Endothelial cell of umbilical vein (primary cell): Measurements from ENCODE around the gene ANAPC16. TPM values are rescaled to one million over a fixed set of nuclear protein-coding genes. Genes with fewer than 3 reads are reported as not detected.

Experiments
- BruUV-seq: library from RNA; stranded (reverse); fragments of 400-500 nt; replicated peaks from 2 replicates; lab custom pipeline; 2021; lab: Mats Ljungman, UMichigan
- CTCF ChIA-PET: fragments of 300-600, 350-600 bp; sonication (Branson Sonifier 250); formaldehyde crosslinking; loops from one replicate; lab custom pipeline; 2021; ENCODE audit warnings: antibody characterized with exemption, inconsistent platforms; lab: Charles Lee
- POLR2A ChIA-PET: fragments of 300-600, 350-600 bp; sonication (Branson Sonifier 250); formaldehyde crosslinking; loops from one replicate; lab custom pipeline; 2021; ENCODE audit warnings: antibody characterized with exemption, inconsistent platforms; lab: Charles Lee
- DNase-seq: peaks from one replicate; pipeline ENCODE4 v3.0.0-alpha.2; 2011; ENCODE audit warnings: low read depth, low spot score
- FAIRE-seq: peaks from 2 replicates; lab custom pipeline; 2011; peaks lifted over from hg19 to GRCh38; lab: Jason Lieb, UNC
- H2AFZ ChIP-seq: 2 replicates; pipeline ENCODE4 v1.6.0; 2012; ENCODE audit warnings: low read depth, low read length, control low read depth, inconsistent platforms
- H3K27ac ChIP-seq: 2 replicates; pipeline ENCODE4 v1.5.1; 2011; ENCODE audit warnings: low read depth, mild to moderate bottlenecking, control low read depth, low read length, moderate library complexity; ENCODE audit not compliant: insufficient read depth
- H3K27me3 ChIP-seq, 2 experiments: 2 replicates each; pipeline versions ENCODE4 v1.6.0 to v1.6.1; 2011; ENCODE audit warnings: low read length in 2 of 2, mixed read lengths in 1 of 2; ENCODE audit not compliant: control insufficient read depth in 2 of 2, insufficient read depth in 2 of 2
- H3K36me3 ChIP-seq, 2 experiments: 2 replicates in 1 of 2; 3 replicates in 1 of 2; pipeline ENCODE4 v1.5.1; 2011; ENCODE audit warnings: low read length in 2 of 2, mild to moderate bottlenecking in 1 of 2, moderate library complexity in 1 of 2; ENCODE audit not compliant: control insufficient read depth in 2 of 2, insufficient read depth in 2 of 2; ENCODE audit errors: extremely low read depth in 1 of 2
- H3K4me1 ChIP-seq: 3 replicates; pipeline ENCODE4 v1.5.1; 2011; ENCODE audit warnings: mild to moderate bottlenecking, low read length; ENCODE audit not compliant: control insufficient read depth, insufficient read depth; ENCODE audit errors: extremely low read depth
- H3K4me2 ChIP-seq: 2 replicates; pipeline ENCODE4 v1.6.1; 2011; ENCODE audit warnings: low read length, control low read depth, mixed read lengths; ENCODE audit not compliant: insufficient read depth
- H3K4me3 ChIP-seq, 3 experiments: fragments of 200-600 bp in 1 of 3; sonication (generic), shearing (Covaris generic) in 1 of 3; replicated peaks in 1 of 3; 2 replicates each; pipeline ENCODE4 v1.5.1; 2011 to 2016; ENCODE audit warnings: control low read depth in 3 of 3, low read length in 3 of 3, mild to moderate bottlenecking in 2 of 3, inconsistent platforms in 1 of 3, low read depth in 1 of 3, moderate library complexity in 1 of 3; ENCODE audit not compliant: insufficient read depth in 1 of 3
- H3K79me2 ChIP-seq: 2 replicates; pipeline ENCODE4 v1.6.0; 2012; ENCODE audit warnings: low read length, inconsistent platforms; ENCODE audit not compliant: control insufficient read depth, insufficient read depth
- H3K9ac ChIP-seq: replicated peaks from 2 replicates; pipeline ENCODE3; 2011; ENCODE audit warnings: low read length, control low read depth; ENCODE audit not compliant: insufficient read depth; ENCODE audit errors: extremely low read depth
- H3K9me1 ChIP-seq: replicated peaks from 3 replicates; pipeline ENCODE4 v1.6.0; 2011; ENCODE audit warnings: mild to moderate bottlenecking, low read length; ENCODE audit not compliant: control insufficient read depth, insufficient read depth; ENCODE audit errors: extremely low read depth
- H3K9me3 ChIP-seq: replicated peaks from 2 replicates; pipeline ENCODE4 v1.5.1; 2012; ENCODE audit warnings: low read length, inconsistent platforms; ENCODE audit not compliant: control insufficient read depth, insufficient read depth
- H4K20me1 ChIP-seq: replicated peaks from 2 replicates; pipeline ENCODE3; 2011; ENCODE audit warnings: mild to moderate bottlenecking, low read length; ENCODE audit not compliant: control insufficient read depth, insufficient read depth; ENCODE audit errors: extremely low read depth
- FOS ChIP-seq: IDR thresholded peaks from 2 replicates; pipeline ENCODE4 v1.6.1; 2011; ENCODE audit warnings: mild to moderate bottlenecking, low read length, moderate library complexity, borderline replicate concordance; ENCODE audit not compliant: insufficient read depth
- MAX ChIP-seq: IDR thresholded peaks from 2 replicates; pipeline ENCODE4 v1.6.1; 2011; ENCODE audit not compliant: insufficient read depth, insufficient read length
- MYC ChIP-seq: IDR thresholded peaks from one replicate; pipeline ENCODE4 v1.6.1; 2011; ENCODE audit warnings: mild to moderate bottlenecking, low read depth, low read length
- POLR2A ChIP-seq: IDR thresholded peaks from 2 replicates; pipeline ENCODE4 v1.6.1; 2012; ENCODE audit warnings: low read depth, mild to moderate bottlenecking, control low read depth, low read length
- POLR2AphosphoS5 ChIP-seq: IDR thresholded peaks from 2 replicates; pipeline ENCODE4 v1.6.1; 2012; ENCODE audit warnings: low read depth, mild to moderate bottlenecking, control low read depth, low read length, moderate library complexity; ENCODE audit not compliant: insufficient read depth
- dilution Hi-C: fragments of 300-500 bp; cut with MboI; formaldehyde crosslinking; loops from one replicate; pipeline ENCODE4 v1.15.0; 2019; ENCODE audit warnings: low sequenced_read_pairs; ENCODE audit not compliant: extremely low pct_ligation_motif_present
- intact Hi-C: fragments of 100-400 bp; cut with micrococcal nuclease; formaldehyde crosslinking; loops from one replicate; pipeline ENCODE4 v1.10.0; 2022
- polyA plus RNA-seq, 4 experiments: library from polyadenylated mRNA; depleted of rRNA in 3 of 4; stranded (reverse) in 3 of 4; unstranded in 1 of 4; fragments of >200 nt; gene quantifications; 2 replicates each; pipeline versions ENCODE4 v1.2.1 to v1.2.3, GENCODE V29; 2011 to 2012; ENCODE audit warnings: missing spikeins in 1 of 4
- total RNA-seq: library from RNA; stranded (reverse); gene quantifications from 2 replicates; pipeline ENCODE4 v1.2.3, GENCODE V29; 2021

ANAPC16 gene
- total and polyA plus RNA-seq, 2 donors (not counting 3 experiments of a cell fraction or from before 2014, with no cell fraction given), result 38.1 to 44.4 TPM

DNA sequence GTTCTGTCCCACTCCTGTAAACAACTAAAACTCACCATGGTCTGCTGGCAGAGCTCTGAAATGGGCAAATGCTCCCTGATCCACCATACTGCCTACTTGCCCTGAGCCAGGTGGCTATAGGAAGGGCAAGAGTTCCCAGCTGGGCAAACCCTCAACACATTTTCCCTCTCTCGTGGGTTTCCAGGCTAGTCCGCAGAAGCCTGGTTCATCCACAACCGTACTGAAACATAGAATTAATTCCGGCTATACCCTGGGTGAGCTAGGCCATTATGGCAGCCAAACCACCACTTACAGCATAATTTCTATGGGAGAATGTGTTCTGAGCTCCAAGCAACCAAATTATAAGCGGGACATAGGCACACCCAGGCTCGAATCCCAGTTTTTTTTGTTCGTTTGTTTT is 37.8 kb downstream of the ANAPC16 start:
- FAIRE-seq (no peak), DNase-seq (no peak)
- Histone ChIP-seq H2AFZ (no peak overlapping the region), H3K36me3 (no peaks in the 10 kb centered on the region), H4K20me1 (no peaks in the 10 kb centered on the region), H3K27me3 (no peaks in the 10 kb centered on the region), H3K4me2 (no peak overlapping the region), H3K9me1 (no peaks in the 10 kb centered on the region), H3K27ac (no peak overlapping the region), H3K9ac (no peak overlapping the region), H3K9me3 (no peaks in the 10 kb centered on the region), H3K4me3 (no peak overlapping the region), H3K4me1 (peaks cover 20% of the 10 kb centered on the region), H3K79me2 (no peaks in the 10 kb centered on the region)
- no TSS peak for BruUV-seq
- POLR2A ChIA-PET, result interaction anchor here (0.5 to 1.3 kb wide), 2 partner anchors 20 to 34 kb away, joined by 3 to 6 read pairs; partner anchors contain the start of gene DDIT4
- dilution Hi-C loops (no loop called here), intact Hi-C loops (no loop called here)
- no peak for TF ChIP-seq MAX
- TF ChIP-seq POLR2A, result no peak
- CTCF ChIA-PET, result interaction anchor here (1.2 to 2.7 kb wide), 4 partner anchors 11 to 78 kb away, joined by 3 to 13 read pairs (median 5); no protein-coding TSS in a partner anchor

- dilution Hi-C loops (no loop called here), intact Hi-C loops (no loop called here)
- Histone ChIP-seq H3K4me3 (no peak overlapping the region), H3K9me3 (no peaks in the 10 kb centered on the region), H3K4me1 (peaks cover 13% of the 10 kb centered on the region), H3K36me3 (no peaks in the 10 kb centered on the region), H2AFZ (peak overlapping the region; percentile 97), H3K79me2 (no peaks in the 10 kb centered on the region), H3K9ac (peak overlapping the region; percentile 32), H3K27me3 (no peaks in the 10 kb centered on the region), H3K4me2 (peak overlapping the region; percentile 43), H4K20me1 (no peaks in the 10 kb centered on the region), H3K27ac (peak overlapping the region; percentile 42), H3K9me1 (no peaks in the 10 kb centered on the region)
- CTCF ChIA-PET, result interaction anchor here (0.8 to 2.7 kb wide), 12 partner anchors 9 to 277 kb away, joined by 3 to 13 read pairs (median 4); partner anchors contain the start of gene DDIT4
- TF ChIP-seq POLR2AphosphoS5 (peak; percentile 46), POLR2A (peak; percentile 51), MYC (no peak), MAX (no peak), FOS (no peak)
- FAIRE-seq (peak; percentile 86), DNase-seq (peak; percentile 52)
- POLR2A ChIA-PET, result interaction anchor here (0.6 to 1.3 kb wide), 4 partner anchors 14 to 196 kb away, joined by 3 to 7 read pairs (median 4); partner anchors contain the start of gene DDIT4
- BruUV-seq, result no TSS peak
Measured at GRCh38 chr10:72254813-72255568, 39.2 kb downstream of the ANAPC16 start.
